ENCODE measurements around the gene MGAT5. TPM values are rescaled to one million over a fixed set of nuclear protein-coding genes. Genes with fewer than 3 reads are reported as not detected.

The MGAT5 gene
- total RNA-seq, 1 donor from 2014 or later, result 14.1 TPM

- intact Hi-C loops (cut with micrococcal nuclease), result loop anchor here (1.0 to 2.0 kb wide), 6 partner anchors 15 to 1432 kb away; no protein-coding TSS in a partner anchor
- peaks cover 17% of the 10 kb centered on the region for H3K27me3 Mint-ChIP-seq (ENCODE audit: low read depth)
- peaks cover 42% of the 10 kb centered on the region for H3K4me1 Mint-ChIP-seq (ENCODE audit: low read depth)
- no peak overlapping the region for H3K4me3 Mint-ChIP-seq (ENCODE audit: low read depth)
- H3K9me3 Mint-ChIP-seq, result peaks cover 14% of the 10 kb centered on the region
- H3K27ac Mint-ChIP-seq, result peak overlapping the region; percentile 10
- H3K36me3 Mint-ChIP-seq (ENCODE audit: low read depth), result no peaks in the 10 kb centered on the region
- no peak for DNase-seq (ENCODE audit: low spot score)
Measured at GRCh38 chr2:134232868-134233727, 20.8 kb upstream of the MGAT5 start.

GRCh38 chr2:134233728-134234136 lies 20.1 kb upstream of the MGAT5 start:
- Mint-ChIP-seq H3K9me3 (peaks cover 9% of the 10 kb centered on the region), H3K27ac (peak overlapping the region; percentile 10), H3K4me3 (ENCODE audit: low read depth) (no peak overlapping the region), H3K4me1 (ENCODE audit: low read depth) (peaks cover 42% of the 10 kb centered on the region), H3K27me3 (ENCODE audit: low read depth) (peaks cover 17% of the 10 kb centered on the region), H3K36me3 (ENCODE audit: low read depth) (no peaks in the 10 kb centered on the region)
- intact Hi-C loops (cut with micrococcal nuclease), result loop anchor here (1.0 to 2.0 kb wide), 6 partner anchors 15 to 1431 kb away; no protein-coding TSS in a partner anchor
- DNase-seq (ENCODE audit: low spot score), result no peak

- intact Hi-C loops (cut with micrococcal nuclease), result no loop called here
- H3K9me3 Mint-ChIP-seq, result peaks cover 4% of the 10 kb centered on the region
- DNase-seq (ENCODE audit: low spot score), result no peak
- H3K4me3 Mint-ChIP-seq (ENCODE audit: low read depth), result no peak overlapping the region
- peaks cover 18% of the 10 kb centered on the region for H3K27me3 Mint-ChIP-seq (ENCODE audit: low read depth)
- peaks cover 41% of the 10 kb centered on the region for H3K4me1 Mint-ChIP-seq (ENCODE audit: low read depth)
- no peak overlapping the region for H3K27ac Mint-ChIP-seq
- no peaks in the 10 kb centered on the region for H3K36me3 Mint-ChIP-seq (ENCODE audit: low read depth)
Measured at GRCh38 chr2:134234535-134234934, 19.3 kb upstream of the MGAT5 start.

- intact Hi-C loops (cut with micrococcal nuclease), result no loop called here
- Mint-ChIP-seq H3K36me3 (ENCODE audit: low read depth) (no peaks in the 10 kb centered on the region), H3K9me3 (no peaks in the 10 kb centered on the region), H3K4me1 (ENCODE audit: low read depth) (peaks cover 38% of the 10 kb centered on the region), H3K27ac (no peak overlapping the region), H3K4me3 (ENCODE audit: low read depth) (no peak overlapping the region), H3K27me3 (ENCODE audit: low read depth) (peaks cover 21% of the 10 kb centered on the region)
- DNase-seq (ENCODE audit: low spot score), result no peak
Measured at GRCh38 chr2:134235510-134236144, 18.2 kb upstream of the MGAT5 start.

- no peak for DNase-seq (ENCODE audit: low spot score)
- H3K27ac Mint-ChIP-seq, result no peak overlapping the region
- H3K4me1 Mint-ChIP-seq (ENCODE audit: low read depth), result peaks cover 17% of the 10 kb centered on the region
- intact Hi-C loops (cut with micrococcal nuclease), result no loop called here
- H3K27me3 Mint-ChIP-seq (ENCODE audit: low read depth), result peaks cover 39% of the 10 kb centered on the region
- H3K4me3 Mint-ChIP-seq (ENCODE audit: low read depth), result no peak overlapping the region
- no peaks in the 10 kb centered on the region for H3K36me3 Mint-ChIP-seq (ENCODE audit: low read depth)
- H3K9me3 Mint-ChIP-seq, result no peaks in the 10 kb centered on the region
Measured at GRCh38 chr2:134238371-134238770, 15.5 kb upstream of the MGAT5 start.

- H3K4me1 Mint-ChIP-seq (ENCODE audit: low read depth), result peaks cover 8% of the 10 kb centered on the region
- H3K9me3 Mint-ChIP-seq, result no peaks in the 10 kb centered on the region
- peaks cover 52% of the 10 kb centered on the region for H3K27me3 Mint-ChIP-seq (ENCODE audit: low read depth)
- intact Hi-C loops (cut with micrococcal nuclease), result no loop called here
- no peak for DNase-seq (ENCODE audit: low spot score)
- no peak overlapping the region for H3K27ac Mint-ChIP-seq
- H3K4me3 Mint-ChIP-seq (ENCODE audit: low read depth), result no peak overlapping the region
- no peaks in the 10 kb centered on the region for H3K36me3 Mint-ChIP-seq (ENCODE audit: low read depth)
Measured at GRCh38 chr2:134240061-134240460, 13.8 kb upstream of the MGAT5 start.

GRCh38 chr2:134241911-134242310 lies 12.0 kb upstream of the MGAT5 start:
- Mint-ChIP-seq H3K36me3 (ENCODE audit: low read depth) (no peaks in the 10 kb centered on the region), H3K27me3 (ENCODE audit: low read depth) (peaks cover 57% of the 10 kb centered on the region), H3K9me3 (no peaks in the 10 kb centered on the region), H3K27ac (no peak overlapping the region), H3K4me3 (ENCODE audit: low read depth) (no peak overlapping the region), H3K4me1 (ENCODE audit: low read depth) (peaks cover 13% of the 10 kb centered on the region)
- intact Hi-C loops (cut with micrococcal nuclease), result no loop called here
- DNase-seq (ENCODE audit: low spot score), result no peak

- DNase-seq (ENCODE audit: low spot score), result no peak
- Mint-ChIP-seq H3K27ac (no peak overlapping the region), H3K36me3 (ENCODE audit: low read depth) (no peaks in the 10 kb centered on the region), H3K27me3 (ENCODE audit: low read depth) (peaks cover 66% of the 10 kb centered on the region), H3K4me1 (ENCODE audit: low read depth) (peaks cover 17% of the 10 kb centered on the region), H3K9me3 (no peaks in the 10 kb centered on the region), H3K4me3 (ENCODE audit: low read depth) (no peak overlapping the region)
- intact Hi-C loops (cut with micrococcal nuclease), result no loop called here
Measured at GRCh38 chr2:134243244-134243643, 10.6 kb upstream of the MGAT5 start.

GRCh38 chr2:134244086-134244485 lies 9.8 kb upstream of the MGAT5 start:
- H3K27ac Mint-ChIP-seq, result no peak overlapping the region
- H3K36me3 Mint-ChIP-seq (ENCODE audit: low read depth), result no peaks in the 10 kb centered on the region
- H3K9me3 Mint-ChIP-seq, result no peaks in the 10 kb centered on the region
- no peak for DNase-seq (ENCODE audit: low spot score)
- H3K27me3 Mint-ChIP-seq (ENCODE audit: low read depth), result peaks cover 72% of the 10 kb centered on the region
- H3K4me1 Mint-ChIP-seq (ENCODE audit: low read depth), result peaks cover 17% of the 10 kb centered on the region
- intact Hi-C loops (cut with micrococcal nuclease), result no loop called here
- no peak overlapping the region for H3K4me3 Mint-ChIP-seq (ENCODE audit: low read depth)

- no peak overlapping the region for H3K4me3 Mint-ChIP-seq (ENCODE audit: low read depth)
- no peaks in the 10 kb centered on the region for H3K36me3 Mint-ChIP-seq (ENCODE audit: low read depth)
- H3K9me3 Mint-ChIP-seq, result no peaks in the 10 kb centered on the region
- intact Hi-C loops (cut with micrococcal nuclease), result no loop called here
- DNase-seq (ENCODE audit: low spot score), result no peak
- H3K27me3 Mint-ChIP-seq (ENCODE audit: low read depth), result peaks cover 70% of the 10 kb centered on the region
- no peak overlapping the region for H3K27ac Mint-ChIP-seq
- peaks cover 22% of the 10 kb centered on the region for H3K4me1 Mint-ChIP-seq (ENCODE audit: low read depth)
Measured at GRCh38 chr2:134244587-134244986, 9.3 kb upstream of the MGAT5 start.

GRCh38 chr2:134245340-134245984 lies 8.4 kb upstream of the MGAT5 start:
- no peaks in the 10 kb centered on the region for H3K9me3 Mint-ChIP-seq
- peaks cover 31% of the 10 kb centered on the region for H3K4me1 Mint-ChIP-seq (ENCODE audit: low read depth)
- DNase-seq (ENCODE audit: low spot score), result peak; percentile 41
- intact Hi-C loops (cut with micrococcal nuclease), result loop anchor here (1.0 to 5.0 kb wide), 3 partner anchors 38 to 167 kb away; no protein-coding TSS in a partner anchor
- H3K27me3 Mint-ChIP-seq (ENCODE audit: low read depth), result peaks cover 68% of the 10 kb centered on the region
- H3K36me3 Mint-ChIP-seq (ENCODE audit: low read depth), result no peaks in the 10 kb centered on the region
- H3K27ac Mint-ChIP-seq, result no peak overlapping the region
- no peak overlapping the region for H3K4me3 Mint-ChIP-seq (ENCODE audit: low read depth)

GRCh38 chr2:134246154-134246874 lies 7.6 kb upstream of the MGAT5 start:
- H3K4me3 Mint-ChIP-seq (ENCODE audit: low read depth), result no peak overlapping the region
- no peaks in the 10 kb centered on the region for H3K9me3 Mint-ChIP-seq
- peaks cover 40% of the 10 kb centered on the region for H3K4me1 Mint-ChIP-seq (ENCODE audit: low read depth)
- no peak overlapping the region for H3K27ac Mint-ChIP-seq
- peaks cover 66% of the 10 kb centered on the region for H3K27me3 Mint-ChIP-seq (ENCODE audit: low read depth)
- H3K36me3 Mint-ChIP-seq (ENCODE audit: low read depth), result no peaks in the 10 kb centered on the region
- DNase-seq (ENCODE audit: low spot score), result no peak
- intact Hi-C loops (cut with micrococcal nuclease), result loop anchor here (5.0 kb wide), 1 partner anchor 39 kb away; no protein-coding TSS in a partner anchor

All from activated T-helper 2 cell treated with anti-CD3 and anti-CD28 coated beads, Interferon-gamma antibody, Interleukin-2, Interleukin-4, amounts not matched to agents 10 μg/mL and 5 μg/mL and 100 μg/mL, durations not matched to agents 14 hours and 24 hours and 36 hours (primary cell).